HCT116 (cell line): ENCODE measurements around the gene RIMBP3C. TPM values are rescaled to one million over a fixed set of nuclear protein-coding genes. Genes with fewer than 3 reads are reported as not detected.

Source experiments
- ATAC-seq: fragments of 200-7000 bp; cut with Tn5 transposase; 2 replicates; pipeline ENCODE4 v1.9.1; 2020; ENCODE audit warnings: mild to moderate bottlenecking, moderate library complexity
- BruUV-seq: library from RNA; stranded (reverse); fragments of 400-500 nt; replicated peaks from 2 replicates; lab custom pipeline; 2021; lab: Mats Ljungman, UMichigan
- CTCF ChIA-PET: fragments of 300-600 bp; sonication (Branson Sonifier 250); formaldehyde crosslinking; loops from one replicate; lab custom pipeline; 2021; ENCODE audit warnings: antibody characterized with exemption; lab: Charles Lee
- POLR2A ChIA-PET: fragments of 300-600, 350-600 bp; sonication (Branson Sonifier 250); formaldehyde crosslinking; loops from one replicate; lab custom pipeline; 2021; ENCODE audit warnings: antibody characterized with exemption; lab: Charles Lee
- RAD21 ChIA-PET, 2 experiments: fragments of 300-600 bp; sonication (Branson Sonifier 250); formaldehyde crosslinking; loops; one replicate each; lab custom pipeline; 2023; ENCODE audit warnings: low total read pairs in 2 of 2; ENCODE audit not compliant: uncharacterized antibody in 2 of 2, unreplicated experiment in 2 of 2, low non-redundant PET in 1 of 2; lab: Charles Lee
- DNase-seq: peaks from one replicate; pipeline ENCODE4 v3.0.0-alpha.2; 2010; ENCODE audit warnings: low read depth, low spot score
- H2AFZ ChIP-seq: fragments of 200-600 bp; shearing (Covaris generic), sonication (generic); 2 replicates; pipeline ENCODE4 v1.6.1; 2017; ENCODE audit warnings: low read depth, mixed run types, mixed read lengths, antibody characterized with exemption, low read length; ENCODE audit not compliant: poor library complexity, severe bottlenecking
- H3K27ac ChIP-seq: 2 replicates; pipeline ENCODE4 v1.5.1; 2012; ENCODE audit warnings: low read depth, low read length
- H3K27me3 ChIP-seq: fragments of 200-600 bp; sonication (generic); 2 replicates; pipeline ENCODE4 v1.6.1; 2016; ENCODE audit warnings: mixed run types, low read length, mixed read lengths; ENCODE audit not compliant: insufficient read depth
- H3K36me3 ChIP-seq, 2 experiments: fragments of 200-500 bp in 1 of 2; fragments of 200-600 bp in 1 of 2; sonication (Bioruptor generic) in 1 of 2; sonication (generic) in 1 of 2; 2 replicates each; pipeline versions ENCODE4 v1.5.1 to v1.6.1; 2014 to 2016; ENCODE audit warnings: low read length in 2 of 2, inconsistent platforms in 1 of 2, mixed read lengths in 1 of 2, mixed run types in 1 of 2; ENCODE audit not compliant: insufficient read depth in 2 of 2, control insufficient read depth in 1 of 2
- H3K4me1 ChIP-seq, 2 experiments: fragments of 200-600 bp in 1 of 2; sonication (generic) in 1 of 2; 2 replicates each; pipeline versions ENCODE4 v1.5.1 to v1.6.1; 2012 to 2017; ENCODE audit warnings: low read length in 2 of 2, inconsistent platforms in 1 of 2, mild to moderate bottlenecking in 1 of 2, mixed read lengths in 1 of 2, mixed run types in 1 of 2, moderate library complexity in 1 of 2; ENCODE audit not compliant: insufficient read depth in 2 of 2, control insufficient read depth in 1 of 2
- H3K4me2 ChIP-seq: fragments of 200-600 bp; sonication (generic); 2 replicates; pipeline ENCODE4 v1.6.1; 2017; ENCODE audit warnings: mixed run types, low read length, mixed read lengths
- H3K4me3 ChIP-seq, 2 experiments: fragments of 200-600 bp in 1 of 2; sonication (generic) in 1 of 2; replicated peaks in 1 of 2; 2 replicates each; pipeline ENCODE4 v1.5.1; 2011 to 2016; ENCODE audit warnings: low read length in 2 of 2, control low read depth in 1 of 2, low read depth in 1 of 2, mild to moderate bottlenecking in 1 of 2, mixed read lengths in 1 of 2, mixed run types in 1 of 2
- H3K79me2 ChIP-seq: fragments of 200-600 bp; sonication (generic); 2 replicates; pipeline ENCODE4 v1.6.1; 2017; ENCODE audit warnings: mild to moderate bottlenecking, mixed run types, low read length, moderate library complexity, mixed read lengths; ENCODE audit not compliant: insufficient read depth
- H3K9ac ChIP-seq: fragments of 200-600 bp; sonication (generic); 2 replicates; pipeline ENCODE4 v1.6.1; 2016; ENCODE audit warnings: low read length, mixed read lengths
- H3K9me2 ChIP-seq: fragments of 200-600 bp; sonication (generic), shearing (Covaris generic); 2 replicates; pipeline ENCODE4 v1.6.1; 2017; ENCODE audit warnings: mixed run types, mild to moderate bottlenecking, moderate library complexity; ENCODE audit not compliant: insufficient read depth
- H3K9me3 ChIP-seq, 2 experiments: fragments of 200-500 bp in 1 of 2; fragments of 200-600 bp in 1 of 2; sonication (Bioruptor generic) in 1 of 2; sonication (generic) in 1 of 2; 2 replicates each; pipeline ENCODE4 v1.6.1; 2014 to 2017; ENCODE audit warnings: low read length in 2 of 2, mixed read lengths in 2 of 2, inconsistent platforms in 1 of 2, low read depth in 1 of 2, mild to moderate bottlenecking in 1 of 2, mixed run types in 1 of 2, moderate library complexity in 1 of 2; ENCODE audit not compliant: control insufficient read depth in 1 of 2, insufficient read depth in 1 of 2
- H4K20me1 ChIP-seq: fragments of 200-600 bp; sonication (generic), shearing (Covaris generic); 2 replicates; pipeline ENCODE4 v1.6.1; 2017; ENCODE audit warnings: mixed run types, mild to moderate bottlenecking, moderate library complexity; ENCODE audit not compliant: insufficient read depth
- ATF3 ChIP-seq: IDR thresholded peaks from 2 replicates; pipeline ENCODE4 v1.6.1; 2012
- CBX3 ChIP-seq: IDR thresholded peaks from 2 replicates; pipeline ENCODE4 v1.6.1; 2012; ENCODE audit warnings: low read depth
- CTCF ChIP-seq, 3 experiments: fragments of 200-600 bp in 1 of 3; sonication (generic) in 1 of 3; IDR thresholded peaks in 2 of 3; conservative IDR thresholded peaks in 1 of 3; 2 replicates each; pipeline ENCODE4 v1.5.1; 2012 to 2017; ENCODE audit warnings: low read depth in 2 of 3, low read length in 2 of 3, antibody characterized with exemption in 1 of 3, borderline replicate concordance in 1 of 3, control low read depth in 1 of 3, mild to moderate bottlenecking in 1 of 3, mixed read lengths in 1 of 3, mixed run types in 1 of 3, moderate library complexity in 1 of 3; ENCODE audit not compliant: insufficient read depth in 1 of 3
- EGR1 ChIP-seq: IDR thresholded peaks from 2 replicates; pipeline ENCODE4 v1.6.1; 2012; ENCODE audit warnings: low read depth
- EZH2 ChIP-seq: fragments of 200-600 bp; sonication (generic); IDR thresholded peaks from 2 replicates; pipeline ENCODE4 v1.6.1; 2017; ENCODE audit warnings: antibody characterized with exemption, mixed run types
- FOSL1 ChIP-seq: IDR thresholded peaks from 2 replicates; pipeline ENCODE4 v1.6.1; 2012; ENCODE audit warnings: low read depth
- JUND ChIP-seq: IDR thresholded peaks from 2 replicates; pipeline ENCODE4 v1.6.1; 2012
- POLR2A ChIP-seq: IDR thresholded peaks from 2 replicates; pipeline ENCODE4 v1.7.0; 2011; ENCODE audit warnings: borderline replicate concordance; ENCODE audit not compliant: insufficient read depth, insufficient read length; ENCODE audit errors: extremely low read depth
- POLR2AphosphoS5 ChIP-seq: IDR thresholded peaks from 2 replicates; pipeline ENCODE4 v1.6.1; 2011; ENCODE audit warnings: mild to moderate bottlenecking, low read depth, low read length, moderate library complexity
- SP1 ChIP-seq: IDR thresholded peaks from 2 replicates; pipeline ENCODE4 v1.6.1; 2012; ENCODE audit warnings: low read depth
- SRF ChIP-seq: IDR thresholded peaks from 2 replicates; pipeline ENCODE4 v1.6.1; 2012; ENCODE audit warnings: low read depth
- TCF7L2 ChIP-seq: IDR thresholded peaks from 2 replicates; pipeline ENCODE4 v1.7.0; 2011; ENCODE audit warnings: borderline replicate concordance, inconsistent platforms; ENCODE audit not compliant: insufficient read depth, insufficient read length; ENCODE audit errors: extremely low read depth
- YY1 ChIP-seq: IDR thresholded peaks from 2 replicates; pipeline ENCODE4 v1.6.1; 2011; ENCODE audit warnings: low read length, low read depth, moderate library complexity, mild to moderate bottlenecking; ENCODE audit not compliant: insufficient replicate concordance; ENCODE audit errors: extremely low read depth
- ZNF274 ChIP-seq: fragments of 200-500 bp; sonication (Bioruptor generic); IDR thresholded peaks from 2 replicates; pipeline ENCODE4 v1.6.1; 2014; ENCODE audit warnings: mild to moderate bottlenecking, low read depth, low read length, inconsistent platforms
- intact Hi-C: fragments of 100-400 bp; cut with micrococcal nuclease; formaldehyde crosslinking; loops from 2 replicates; pipeline ENCODE4 v1.10.0; 2022
- total RNA-seq: library from RNA; stranded (reverse); gene quantifications from one replicate; pipeline ENCODE4 v1.2.1, GENCODE V29; 2021; ENCODE audit not compliant: unreplicated experiment
- TF ChIP-seq, protein P1 (sequence below): IDR thresholded peaks from 2 replicates; pipeline ENCODE4 v1.6.1; 2012; ENCODE audit warnings: low read depth
- TF ChIP-seq, protein P2 (sequence below): IDR thresholded peaks from 2 replicates; pipeline ENCODE4 v1.6.1; 2011; ENCODE audit warnings: mild to moderate bottlenecking, low read length, moderate library complexity; ENCODE audit not compliant: insufficient replicate concordance; ENCODE audit errors: extremely low read depth

The RIMBP3C gene
- total RNA-seq, 1 experiment from 2014 or later = 0.15 TPM

DNA sequence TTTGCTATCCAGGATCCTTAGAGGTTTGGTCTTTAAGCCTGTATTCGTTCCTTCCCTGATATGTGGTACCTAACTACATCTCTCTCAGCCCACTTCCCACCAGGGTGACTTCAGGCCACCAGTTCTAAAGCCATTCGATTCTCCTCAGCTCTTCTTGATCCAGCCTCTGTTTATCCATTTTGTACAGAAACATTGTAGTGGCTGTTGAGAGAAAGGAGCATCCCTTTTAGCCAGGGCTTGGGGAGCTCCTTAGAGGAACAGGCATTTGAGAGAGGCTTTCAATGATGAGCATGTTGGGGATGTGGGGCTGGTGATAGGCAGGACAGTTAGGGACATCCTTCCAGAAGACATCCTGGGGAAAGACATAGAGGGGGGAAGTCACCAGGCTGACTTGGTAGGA, 34.1 kb upstream of the RIMBP3C start:
- Histone ChIP-seq H3K9me2 (no peaks in the 10 kb centered on the region), H4K20me1 (peaks cover 16% of the 10 kb centered on the region; the same call in 1 of the 2 replicates), H3K27me3 (no peaks in the 10 kb centered on the region), H3K4me2 (no peak overlapping the region), H3K9ac (no peak overlapping the region), H3K79me2 (peaks cover 98% of the 10 kb centered on the region), H3K9me3 (no peaks in the 10 kb centered on the region), H3K4me3 (no peak overlapping the region), H3K36me3 (0 out of 4 replicates have a peak, but pooled peaks cover 0 to 3% of the 10 kb centered on the region in 2 experiments), H2AFZ (no peak overlapping the region), H3K4me1 (peaks cover 0 to 3% of the 10 kb centered on the region in 2 experiments; a peak in 1 of 4 replicates), H3K27ac (no peak overlapping the region)
- no peak for ATAC-seq
- BruUV-seq = no TSS peak
- POLR2A ChIA-PET = interaction anchor here (1.0 kb wide), 1 partner anchor 12 kb away, joined by 3 read pairs; no protein-coding TSS in a partner anchor
- RAD21 ChIA-PET = no interaction called here
- intact Hi-C loops = no loop called here
- CTCF ChIA-PET = no interaction called here
- no peak for TF ChIP-seq EZH2
- TF ChIP-seq TCF7L2 = no peak
- no peak for TF ChIP-seq POLR2A
- TF ChIP-seq ZNF274 = no peak
- TF ChIP-seq EGR1 = no peak
- TF ChIP-seq ATF3 = no peak
- no peak for TF ChIP-seq FOSL1
- TF ChIP-seq CTCF (IDR thresholded peaks at IDR 0.05 in 2 of 3, conservative IDR thresholded peaks at IDR 0.05 in 1 of 3; ENCODE audit: borderline replicate concordance in 1 of 3, insufficient read depth in 1 of 3, low read depth in 2 of 3, low read length in 2 of 3) = no peak
- no peak for TF ChIP-seq CBX3
- TF ChIP-seq JUND = no peak
- TF ChIP-seq SP1 = no peak
- no peak for TF ChIP-seq YY1
- TF ChIP-seq SRF = no peak
- TF ChIP-seq, protein P1, sequence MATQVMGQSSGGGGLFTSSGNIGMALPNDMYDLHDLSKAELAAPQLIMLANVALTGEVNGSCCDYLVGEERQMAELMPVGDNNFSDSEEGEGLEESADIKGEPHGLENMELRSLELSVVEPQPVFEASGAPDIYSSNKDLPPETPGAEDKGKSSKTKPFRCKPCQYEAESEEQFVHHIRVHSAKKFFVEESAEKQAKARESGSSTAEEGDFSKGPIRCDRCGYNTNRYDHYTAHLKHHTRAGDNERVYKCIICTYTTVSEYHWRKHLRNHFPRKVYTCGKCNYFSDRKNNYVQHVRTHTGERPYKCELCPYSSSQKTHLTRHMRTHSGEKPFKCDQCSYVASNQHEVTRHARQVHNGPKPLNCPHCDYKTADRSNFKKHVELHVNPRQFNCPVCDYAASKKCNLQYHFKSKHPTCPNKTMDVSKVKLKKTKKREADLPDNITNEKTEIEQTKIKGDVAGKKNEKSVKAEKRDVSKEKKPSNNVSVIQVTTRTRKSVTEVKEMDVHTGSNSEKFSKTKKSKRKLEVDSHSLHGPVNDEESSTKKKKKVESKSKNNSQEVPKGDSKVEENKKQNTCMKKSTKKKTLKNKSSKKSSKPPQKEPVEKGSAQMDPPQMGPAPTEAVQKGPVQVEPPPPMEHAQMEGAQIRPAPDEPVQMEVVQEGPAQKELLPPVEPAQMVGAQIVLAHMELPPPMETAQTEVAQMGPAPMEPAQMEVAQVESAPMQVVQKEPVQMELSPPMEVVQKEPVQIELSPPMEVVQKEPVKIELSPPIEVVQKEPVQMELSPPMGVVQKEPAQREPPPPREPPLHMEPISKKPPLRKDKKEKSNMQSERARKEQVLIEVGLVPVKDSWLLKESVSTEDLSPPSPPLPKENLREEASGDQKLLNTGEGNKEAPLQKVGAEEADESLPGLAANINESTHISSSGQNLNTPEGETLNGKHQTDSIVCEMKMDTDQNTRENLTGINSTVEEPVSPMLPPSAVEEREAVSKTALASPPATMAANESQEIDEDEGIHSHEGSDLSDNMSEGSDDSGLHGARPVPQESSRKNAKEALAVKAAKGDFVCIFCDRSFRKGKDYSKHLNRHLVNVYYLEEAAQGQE = no peak
- TF ChIP-seq, protein P2, sequence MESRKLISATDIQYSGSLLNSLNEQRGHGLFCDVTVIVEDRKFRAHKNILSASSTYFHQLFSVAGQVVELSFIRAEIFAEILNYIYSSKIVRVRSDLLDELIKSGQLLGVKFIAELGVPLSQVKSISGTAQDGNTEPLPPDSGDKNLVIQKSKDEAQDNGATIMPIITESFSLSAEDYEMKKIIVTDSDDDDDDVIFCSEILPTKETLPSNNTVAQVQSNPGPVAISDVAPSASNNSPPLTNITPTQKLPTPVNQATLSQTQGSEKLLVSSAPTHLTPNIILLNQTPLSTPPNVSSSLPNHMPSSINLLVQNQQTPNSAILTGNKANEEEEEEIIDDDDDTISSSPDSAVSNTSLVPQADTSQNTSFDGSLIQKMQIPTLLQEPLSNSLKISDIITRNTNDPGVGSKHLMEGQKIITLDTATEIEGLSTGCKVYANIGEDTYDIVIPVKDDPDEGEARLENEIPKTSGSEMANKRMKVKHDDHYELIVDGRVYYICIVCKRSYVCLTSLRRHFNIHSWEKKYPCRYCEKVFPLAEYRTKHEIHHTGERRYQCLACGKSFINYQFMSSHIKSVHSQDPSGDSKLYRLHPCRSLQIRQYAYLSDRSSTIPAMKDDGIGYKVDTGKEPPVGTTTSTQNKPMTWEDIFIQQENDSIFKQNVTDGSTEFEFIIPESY = no peak
- TF ChIP-seq POLR2AphosphoS5 = no peak
- DNase-seq = no peak
